Gastrocnemius medialis (tissue), 4 donors: ENCODE data around the gene MAP3K10.

Source experiments
- CTCF ChIP-seq, 5 experiments: fragments of 450-650 bp in 3 of 5; fragments of 200-600 bp in 2 of 5; sonication (generic) in 2 of 5; IDR thresholded peaks in 4 of 5; conservative IDR thresholded peaks in 1 of 5; 1 replicate in 4 of 5; 2 replicates in 1 of 5; pipeline ENCODE4 v1.5.1; 2016 to 2019; ENCODE audit warnings: antibody characterized with exemption in 5 of 5, mild to moderate bottlenecking in 3 of 5, moderate library complexity in 3 of 5
- POLR2A ChIP-seq, 2 donors: fragments of 450-650 bp; IDR thresholded peaks; one replicate each; pipeline ENCODE4 v1.6.1; 2017; ENCODE audit warnings: antibody characterized with exemption in 2 of 2, mild to moderate bottlenecking in 2 of 2, moderate library complexity in 2 of 2

- TF ChIP-seq POLR2A (IDR thresholded peaks at IDR 0.05), result no peak
- TF ChIP-seq CTCF (IDR thresholded peaks at IDR 0.05 in 4 of 5, conservative IDR thresholded peaks at IDR 0.05 in 1 of 5), result no peak
These were observed 7.2 kb downstream of the MAP3K10 start for GRCh38 chr19:40198272-40198990.
